ENCODE data around the gene CTDSP1.

CTDSP1 gene

GRCh38 chr2:218399391-218400166, at the start of gene CTDSP1:
Gene CTDSP1, plus strand, starts transcription at chr2:218399868. Its CDS starts 223 bp downstream, at chr2:218400091.
- peak; percentile 84 to 87 for DNase-seq (ENCODE audit: low read depth in 2 of 2)

- DNase-seq (ENCODE audit: low read depth in 2 of 2), result no peak
Observed at GRCh38 chr2:218354045-218354444, 45.6 kb upstream of the CTDSP1 start.

- DNase-seq (ENCODE audit: low read depth in 2 of 2), result no peak
Observed at GRCh38 chr2:218354850-218355443, 44.7 kb upstream of the CTDSP1 start.

- DNase-seq (ENCODE audit: low read depth in 2 of 2), result no peak
Observed at GRCh38 chr2:218357236-218358177, 42.2 kb upstream of the CTDSP1 start.

GRCh38 chr2:218360453-218360852, 39.2 kb upstream of the CTDSP1 start:
- no peak for DNase-seq (ENCODE audit: low read depth in 2 of 2)

GRCh38 chr2:218362606-218363005, 37.1 kb upstream of the CTDSP1 start:
- no peak for DNase-seq (ENCODE audit: low read depth in 2 of 2)

GRCh38 chr2:218363736-218364135, 35.9 kb upstream of the CTDSP1 start:
- no peak for DNase-seq (ENCODE audit: low read depth in 2 of 2)

- no peak for DNase-seq (ENCODE audit: low read depth in 2 of 2)
Observed at GRCh38 chr2:218364196-218364595, 35.5 kb upstream of the CTDSP1 start.

GRCh38 chr2:218366621-218367414, 32.9 kb upstream of the CTDSP1 start:
- DNase-seq (ENCODE audit: low read depth in 2 of 2), result no peak

- DNase-seq (ENCODE audit: low read depth in 2 of 2), result peak; percentile 51 to 69
Observed at GRCh38 chr2:218367415-218368149, 32.1 kb upstream of the CTDSP1 start.

- no peak for DNase-seq (ENCODE audit: low read depth in 2 of 2)
Observed at GRCh38 chr2:218368150-218368528, 31.5 kb upstream of the CTDSP1 start.

- DNase-seq (ENCODE audit: low read depth in 2 of 2), result no peak
Observed at GRCh38 chr2:218368621-218369153, 31.0 kb upstream of the CTDSP1 start.

- DNase-seq (ENCODE audit: low read depth in 2 of 2), result no peak
Observed at GRCh38 chr2:218369330-218369729, 30.3 kb upstream of the CTDSP1 start.

GRCh38 chr2:218370410-218371063, 29.1 kb upstream of the CTDSP1 start:
- DNase-seq (ENCODE audit: low read depth in 2 of 2), result no peak

- no peak for DNase-seq (ENCODE audit: low read depth in 2 of 2)
Observed at GRCh38 chr2:218371983-218372350, 27.7 kb upstream of the CTDSP1 start.

- no peak for DNase-seq (ENCODE audit: low read depth in 2 of 2)
Observed at GRCh38 chr2:218374795-218375194, 24.9 kb upstream of the CTDSP1 start.

- no peak for DNase-seq (ENCODE audit: low read depth in 2 of 2)
Observed at GRCh38 chr2:218375212-218375611, 24.5 kb upstream of the CTDSP1 start.

- no peak for DNase-seq (ENCODE audit: low read depth in 2 of 2)
Observed at GRCh38 chr2:218378053-218378452, 21.6 kb upstream of the CTDSP1 start.

GRCh38 chr2:218381916-218382366, 17.7 kb upstream of the CTDSP1 start, which contains the start of gene SLC11A1:
Gene SLC11A1, plus strand, starts transcription at chr2:218382273. Its CDS starts 96 bp downstream, at chr2:218382369.
- no peak for DNase-seq (ENCODE audit: low read depth in 2 of 2)

GRCh38 chr2:218382785-218383184, 16.9 kb upstream of the CTDSP1 start:
- DNase-seq (ENCODE audit: low read depth in 2 of 2), result no peak

All from stimulated activated CD4-positive, alpha-beta T cell treated with anti-CD3 and anti-CD28 coated beads, Interleukin-4, amount 100 ng/mL, for 48 hours (primary cell).